HEK293 (cell line): Measurements from ENCODE around the gene ARHGAP25.

Experiments used
- PBX3 ChIP-seq: sonication (generic); formaldehyde crosslinking; IDR thresholded peaks from 2 replicates; pipeline ENCODE4 v1.8.1; 2022; ENCODE audit warnings: mild to moderate bottlenecking, moderate library complexity, missing genetic modification reagents
- ZNF138 ChIP-seq: fragments of 450-650 bp; formaldehyde crosslinking; IDR thresholded peaks from 2 replicates; pipeline ENCODE4 v1.5.1; 2016; ENCODE audit warnings: missing biosample characterization, missing genetic modification characterization, borderline replicate concordance
- ZNF354C ChIP-seq: fragments of 450-650 bp; formaldehyde crosslinking; IDR thresholded peaks from 2 replicates; pipeline ENCODE4 v1.5.1; 2016; ENCODE audit warnings: missing biosample characterization, missing genetic modification characterization, low read depth, borderline replicate concordance
- ZNF510 ChIP-seq: fragments of 450-650 bp; formaldehyde crosslinking; IDR thresholded peaks from 2 replicates; pipeline ENCODE4 v1.5.1; 2018; ENCODE audit warnings: mild to moderate bottlenecking, missing genetic modification characterization, missing biosample characterization; ENCODE audit not compliant: insufficient replicate concordance
- ZNF548 ChIP-seq: fragments of 450-650 bp; formaldehyde crosslinking; IDR thresholded peaks from 2 replicates; pipeline ENCODE4 v1.5.1; 2016; ENCODE audit warnings: missing biosample characterization, missing genetic modification characterization
- ZNF704 ChIP-seq: fragments of 450-650 bp; formaldehyde crosslinking; IDR thresholded peaks from 2 replicates; pipeline ENCODE4 v1.5.1; 2016; ENCODE audit warnings: missing biosample characterization, missing genetic modification characterization
- ZNF830 ChIP-seq: fragments of 450-650 bp; IDR thresholded peaks from 2 replicates; pipeline ENCODE4 v1.5.0; 2018; ENCODE audit warnings: missing biosample characterization, missing genetic modification characterization, low read depth, mild to moderate bottlenecking, moderate library complexity
- TF ChIP-seq, protein P1 (sequence below): fragments of 450-650 bp; formaldehyde crosslinking; IDR thresholded peaks from 2 replicates; pipeline ENCODE4 v1.5.1; 2016; ENCODE audit warnings: missing biosample characterization, missing genetic modification characterization
- TF ChIP-seq, protein P2 (sequence below): fragments of 450-650 bp; formaldehyde crosslinking; conservative IDR thresholded peaks from 2 replicates; pipeline ENCODE4 v1.5.1; 2016; ENCODE audit warnings: low read depth, missing biosample characterization, missing genetic modification characterization

- TF ChIP-seq, protein P1, sequence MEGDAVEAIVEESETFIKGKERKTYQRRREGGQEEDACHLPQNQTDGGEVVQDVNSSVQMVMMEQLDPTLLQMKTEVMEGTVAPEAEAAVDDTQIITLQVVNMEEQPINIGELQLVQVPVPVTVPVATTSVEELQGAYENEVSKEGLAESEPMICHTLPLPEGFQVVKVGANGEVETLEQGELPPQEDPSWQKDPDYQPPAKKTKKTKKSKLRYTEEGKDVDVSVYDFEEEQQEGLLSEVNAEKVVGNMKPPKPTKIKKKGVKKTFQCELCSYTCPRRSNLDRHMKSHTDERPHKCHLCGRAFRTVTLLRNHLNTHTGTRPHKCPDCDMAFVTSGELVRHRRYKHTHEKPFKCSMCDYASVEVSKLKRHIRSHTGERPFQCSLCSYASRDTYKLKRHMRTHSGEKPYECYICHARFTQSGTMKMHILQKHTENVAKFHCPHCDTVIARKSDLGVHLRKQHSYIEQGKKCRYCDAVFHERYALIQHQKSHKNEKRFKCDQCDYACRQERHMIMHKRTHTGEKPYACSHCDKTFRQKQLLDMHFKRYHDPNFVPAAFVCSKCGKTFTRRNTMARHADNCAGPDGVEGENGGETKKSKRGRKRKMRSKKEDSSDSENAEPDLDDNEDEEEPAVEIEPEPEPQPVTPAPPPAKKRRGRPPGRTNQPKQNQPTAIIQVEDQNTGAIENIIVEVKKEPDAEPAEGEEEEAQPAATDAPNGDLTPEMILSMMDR (tag by site-specific recombination) = no peak
- TF ChIP-seq, protein P2, sequence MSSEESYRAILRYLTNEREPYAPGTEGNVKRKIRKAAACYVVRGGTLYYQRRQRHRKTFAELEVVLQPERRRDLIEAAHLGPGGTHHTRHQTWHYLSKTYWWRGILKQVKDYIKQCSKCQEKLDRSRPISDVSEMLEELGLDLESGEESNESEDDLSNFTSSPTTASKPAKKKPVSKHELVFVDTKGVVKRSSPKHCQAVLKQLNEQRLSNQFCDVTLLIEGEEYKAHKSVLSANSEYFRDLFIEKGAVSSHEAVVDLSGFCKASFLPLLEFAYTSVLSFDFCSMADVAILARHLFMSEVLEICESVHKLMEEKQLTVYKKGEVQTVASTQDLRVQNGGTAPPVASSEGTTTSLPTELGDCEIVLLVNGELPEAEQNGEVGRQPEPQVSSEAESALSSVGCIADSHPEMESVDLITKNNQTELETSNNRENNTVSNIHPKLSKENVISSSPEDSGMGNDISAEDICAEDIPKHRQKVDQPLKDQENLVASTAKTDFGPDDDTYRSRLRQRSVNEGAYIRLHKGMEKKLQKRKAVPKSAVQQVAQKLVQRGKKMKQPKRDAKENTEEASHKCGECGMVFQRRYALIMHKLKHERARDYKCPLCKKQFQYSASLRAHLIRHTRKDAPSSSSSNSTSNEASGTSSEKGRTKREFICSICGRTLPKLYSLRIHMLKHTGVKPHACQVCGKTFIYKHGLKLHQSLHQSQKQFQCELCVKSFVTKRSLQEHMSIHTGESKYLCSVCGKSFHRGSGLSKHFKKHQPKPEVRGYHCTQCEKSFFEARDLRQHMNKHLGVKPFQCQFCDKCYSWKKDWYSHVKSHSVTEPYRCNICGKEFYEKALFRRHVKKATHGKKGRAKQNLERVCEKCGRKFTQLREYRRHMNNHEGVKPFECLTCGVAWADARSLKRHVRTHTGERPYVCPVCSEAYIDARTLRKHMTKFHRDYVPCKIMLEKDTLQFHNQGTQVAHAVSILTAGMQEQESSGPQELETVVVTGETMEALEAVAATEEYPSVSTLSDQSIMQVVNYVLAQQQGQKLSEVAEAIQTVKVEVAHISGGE = no peak
- TF ChIP-seq ZNF704 (no peak), ZNF548 (tag by site-specific recombination) (no peak), PBX3 (CRISPR knock-in tag) (no peak), ZNF138 (tag by site-specific recombination) (no peak), ZNF354C (tag by site-specific recombination) (no peak), ZNF830 (tag by site-specific recombination) (no peak), ZNF510 (tag by site-specific recombination) (no peak)
Observed at GRCh38 chr2:68710756-68711155, 23.9 kb upstream of the ARHGAP25 start.
